T-helper 1 cell treated with Interleukin-12 subunit alpha and Interleukin-12 subunit beta and Interleukin-4 antibody, amounts not matched to agents 30 ng/mL and 1 ng/mL, for 36 hours (primary cell): ENCODE data around the gene GHRL. TPM values are rescaled to one million over a fixed set of nuclear protein-coding genes. Genes with fewer than 3 reads are reported as not detected.
"Not testable (repeated sequence)": the region's sequence is repeated elsewhere in the genome, so short reads cannot be mapped to it uniquely, and the experiment has no call there.

ENCODE experiments used
- intact Hi-C: fragments of 100-400 bp; cut with micrococcal nuclease; formaldehyde crosslinking; loops from one replicate; pipeline ENCODE4 v1.15.1; 2024
- total RNA-seq: library from RNA; stranded (reverse); gene quantifications from 2 replicates; pipeline ENCODE4 v1.2.3, GENCODE V29; 2022

GHRL gene
- total RNA-seq, 1 donor from 2014 or later, result 6.9 TPM

DNA sequence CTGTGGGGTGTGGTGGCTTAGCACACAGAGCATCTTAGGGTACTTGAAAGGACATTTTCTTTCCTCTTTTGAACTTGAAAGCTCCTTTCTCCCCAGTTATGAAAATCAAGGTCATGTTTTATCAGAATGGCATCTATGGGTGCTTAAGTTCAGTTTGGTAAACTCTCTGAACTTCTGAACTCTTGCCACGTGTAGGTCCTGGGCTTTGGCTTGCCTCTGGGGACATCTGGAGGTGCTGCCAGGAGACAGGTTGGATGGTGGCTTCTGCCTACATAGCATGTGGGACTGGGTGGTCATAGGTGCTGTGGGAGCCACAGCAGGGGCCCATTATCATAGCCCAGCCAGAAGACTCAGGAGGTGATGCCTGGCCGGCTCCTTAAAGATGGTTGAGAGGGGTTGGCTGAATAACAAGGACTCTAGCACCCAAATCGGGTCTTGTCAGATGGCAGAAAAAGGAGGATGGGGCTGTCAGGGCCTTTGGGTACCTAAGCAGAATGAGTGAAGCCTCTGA is 15.6 kb downstream of the GHRL start:
- intact Hi-C loops, result no loop called here

DNA sequence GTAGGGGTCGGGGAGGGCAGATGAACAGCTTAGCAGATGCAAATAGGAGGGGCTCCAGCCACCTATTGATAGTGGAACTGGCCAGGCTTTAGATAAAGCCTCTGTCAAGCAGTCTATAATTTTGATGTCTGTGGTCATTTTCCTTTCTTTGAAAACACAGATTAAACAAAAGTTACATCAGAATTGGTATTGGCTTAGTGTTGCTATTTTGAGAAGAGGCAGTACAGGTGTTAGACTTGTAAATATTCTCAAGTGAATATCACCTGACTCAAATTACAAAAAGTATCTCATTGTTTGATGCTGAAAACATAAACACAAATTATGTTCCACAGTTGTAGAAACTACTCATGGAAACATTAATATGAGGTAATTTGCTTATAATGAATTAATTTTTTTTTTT is 18.1 kb downstream of the GHRL start:
- intact Hi-C loops, result no loop called here

DNA sequence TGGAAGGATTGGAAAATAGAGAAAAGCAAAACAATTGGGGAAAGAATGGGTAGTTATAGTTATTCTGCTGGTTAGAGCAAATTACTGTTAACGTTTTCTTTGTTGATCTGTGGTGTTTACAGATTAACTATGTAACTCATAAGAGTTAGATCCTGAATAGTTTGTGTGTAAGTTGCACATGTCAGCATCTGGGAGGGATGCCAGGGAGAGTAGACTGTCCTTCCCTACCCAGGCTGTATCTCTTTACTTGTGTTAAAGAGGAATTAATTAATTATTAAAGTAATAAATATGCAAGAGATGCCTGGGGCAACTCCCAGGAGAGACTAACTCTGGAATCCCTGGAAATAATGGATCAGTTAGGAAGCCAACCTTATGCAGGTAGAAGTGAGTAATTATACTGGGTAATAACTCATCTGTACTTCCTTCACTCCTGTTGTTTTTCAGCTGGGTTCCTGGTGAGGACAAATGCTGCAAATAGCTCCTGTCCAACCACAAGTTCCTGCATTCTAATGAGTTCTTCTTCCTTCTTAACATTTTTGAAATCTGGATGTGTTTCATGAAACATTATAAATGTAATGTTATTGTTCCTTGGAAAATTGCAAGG is 18.9 kb downstream of the GHRL start:
- intact Hi-C loops, result no loop called here

DNA sequence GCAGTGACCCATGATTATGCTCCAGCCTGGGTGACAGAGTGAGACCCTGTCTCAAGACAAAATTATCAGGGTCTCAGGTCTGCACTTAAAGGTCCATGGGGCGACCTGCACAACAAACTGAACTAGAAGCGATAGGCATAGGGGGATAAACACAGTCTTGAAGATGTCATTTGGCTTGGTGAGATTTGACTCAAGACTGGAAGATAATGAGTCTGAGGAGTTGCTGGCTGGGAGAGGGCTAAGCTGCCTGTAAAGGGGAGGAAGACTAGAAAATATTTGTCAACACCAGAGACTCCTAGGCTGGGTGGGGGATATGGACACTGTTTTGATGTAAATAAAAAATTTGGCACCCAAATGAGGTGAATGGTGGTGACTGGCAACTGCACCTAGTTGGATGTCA is 19.8 kb downstream of the GHRL start:
- intact Hi-C loops, result no loop called here

DNA sequence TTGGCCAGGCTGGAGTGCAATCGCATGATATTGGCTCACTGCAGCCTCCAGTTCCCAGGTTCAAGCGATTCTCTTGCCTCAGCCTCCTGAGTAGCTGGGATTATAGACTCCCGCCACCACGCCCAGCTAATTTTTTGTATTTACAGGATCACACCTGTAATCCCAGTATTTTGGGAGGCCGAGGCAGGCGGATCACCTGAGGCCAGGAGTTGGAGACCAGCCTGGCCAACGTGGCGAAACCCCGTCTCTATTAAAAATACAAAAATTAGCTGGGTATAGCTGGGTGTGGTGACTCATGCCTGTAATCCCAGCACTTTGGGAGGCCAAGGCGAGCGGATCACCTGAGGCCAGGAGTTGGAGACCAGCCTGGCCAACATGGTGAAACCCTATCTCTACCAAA is 20.3 kb downstream of the GHRL start:
- intact Hi-C loops, result not testable (repeated sequence)

DNA sequence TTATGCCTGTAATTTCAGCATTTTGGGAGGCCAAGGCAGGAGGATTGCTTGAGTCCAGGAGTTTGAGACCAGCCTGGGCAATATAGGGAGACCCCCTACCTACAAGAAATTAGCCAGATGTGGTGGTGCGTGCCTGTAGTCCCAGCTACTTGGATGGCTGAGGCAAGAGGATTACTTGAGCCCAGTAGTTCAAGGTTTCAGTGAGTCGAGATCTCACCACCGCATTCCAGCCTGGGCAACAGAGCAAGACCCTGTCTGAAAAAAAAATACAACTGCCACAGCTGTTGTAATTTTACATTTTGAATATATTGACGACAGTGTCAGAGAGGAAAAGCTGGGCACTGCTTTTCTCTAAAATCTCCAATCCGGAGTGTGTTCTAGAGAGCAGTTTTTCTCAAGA is 23.3 kb downstream of the GHRL start:
- intact Hi-C loops, result no loop called here

DNA sequence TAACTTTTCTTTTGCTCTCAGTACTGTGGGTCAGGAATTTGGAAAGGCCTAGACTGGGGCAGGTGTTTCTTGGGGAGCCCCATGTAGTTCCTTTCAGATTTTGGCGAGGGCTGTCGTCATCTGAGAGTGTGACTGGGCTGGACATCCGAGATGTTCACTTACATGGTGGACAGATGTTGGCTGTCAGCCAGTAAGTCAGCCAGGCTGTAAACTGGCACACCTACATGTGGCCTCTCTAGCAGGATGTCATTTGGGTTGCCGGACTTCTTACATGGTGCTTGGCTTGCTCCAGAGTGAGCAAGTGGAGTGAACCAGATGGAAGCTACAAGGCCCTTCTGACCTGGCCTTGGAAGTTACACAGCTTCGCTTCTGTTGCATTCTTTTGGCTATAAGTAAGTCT is 23.8 kb downstream of the GHRL start:
- intact Hi-C loops, result no loop called here

DNA sequence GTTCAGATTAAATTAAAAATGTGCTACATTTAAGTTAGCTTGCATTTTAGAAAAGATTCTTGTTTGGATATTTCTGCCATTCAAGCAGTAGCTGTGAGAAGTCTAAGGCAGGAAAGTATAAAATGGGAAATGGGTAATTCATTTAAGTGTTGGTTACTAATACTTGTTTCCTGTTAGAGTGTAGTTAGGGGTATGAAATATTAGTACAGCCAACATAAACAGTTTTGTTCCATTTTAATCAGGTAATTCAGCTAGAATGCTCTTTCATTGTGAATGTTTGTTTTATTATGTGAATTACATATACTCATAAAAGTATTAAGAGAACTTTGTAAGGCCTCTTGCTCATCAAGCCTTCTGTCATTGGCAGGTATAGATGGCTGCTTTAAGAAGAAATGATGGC is 24.6 kb downstream of the GHRL start:
- intact Hi-C loops, result no loop called here

DNA sequence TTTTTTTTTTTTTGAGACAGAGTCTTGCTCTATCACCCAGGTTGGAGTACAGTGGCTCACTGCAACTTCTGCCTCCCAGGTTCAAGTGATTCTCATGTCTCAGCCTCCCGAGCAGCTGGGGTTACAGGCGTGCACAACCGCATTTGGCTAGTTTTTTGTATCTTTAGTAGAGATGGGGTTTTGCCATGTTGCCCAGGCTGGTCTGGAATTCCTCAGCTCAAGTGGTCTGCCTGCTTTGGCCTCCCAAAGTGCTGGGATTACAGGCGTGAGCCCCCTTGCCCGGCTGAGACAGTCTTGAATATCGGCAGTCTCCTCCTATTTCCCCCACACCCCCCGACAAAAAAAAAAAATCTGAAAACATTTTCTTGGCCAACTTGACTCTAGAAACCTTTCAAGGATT is 25.8 kb downstream of the GHRL start:
- intact Hi-C loops, result not testable (repeated sequence)

DNA sequence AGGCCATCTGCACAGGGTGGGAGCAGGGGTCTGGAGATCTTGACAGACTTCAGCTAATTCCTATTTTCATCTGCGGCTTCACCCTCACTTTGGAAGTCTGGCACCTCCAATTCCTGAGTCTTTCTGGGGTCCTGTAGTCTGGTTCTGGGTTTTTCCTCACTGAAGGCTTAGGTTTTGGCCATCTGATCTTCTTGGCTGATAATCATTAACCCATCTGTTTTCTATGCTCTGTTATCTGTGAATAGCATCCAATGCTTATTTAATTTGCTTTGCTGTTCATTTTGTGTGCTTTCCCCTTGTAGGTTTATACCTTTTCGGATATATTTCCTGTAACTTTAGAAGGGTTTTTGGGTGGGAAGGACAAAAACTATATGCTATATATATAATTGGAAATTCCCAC is 26.9 kb downstream of the GHRL start:
- intact Hi-C loops, result loop anchor here (1.0 to 2.0 kb wide), 2 partner anchors 42 to 239 kb away; partner anchors contain the start of gene FANCD2

DNA sequence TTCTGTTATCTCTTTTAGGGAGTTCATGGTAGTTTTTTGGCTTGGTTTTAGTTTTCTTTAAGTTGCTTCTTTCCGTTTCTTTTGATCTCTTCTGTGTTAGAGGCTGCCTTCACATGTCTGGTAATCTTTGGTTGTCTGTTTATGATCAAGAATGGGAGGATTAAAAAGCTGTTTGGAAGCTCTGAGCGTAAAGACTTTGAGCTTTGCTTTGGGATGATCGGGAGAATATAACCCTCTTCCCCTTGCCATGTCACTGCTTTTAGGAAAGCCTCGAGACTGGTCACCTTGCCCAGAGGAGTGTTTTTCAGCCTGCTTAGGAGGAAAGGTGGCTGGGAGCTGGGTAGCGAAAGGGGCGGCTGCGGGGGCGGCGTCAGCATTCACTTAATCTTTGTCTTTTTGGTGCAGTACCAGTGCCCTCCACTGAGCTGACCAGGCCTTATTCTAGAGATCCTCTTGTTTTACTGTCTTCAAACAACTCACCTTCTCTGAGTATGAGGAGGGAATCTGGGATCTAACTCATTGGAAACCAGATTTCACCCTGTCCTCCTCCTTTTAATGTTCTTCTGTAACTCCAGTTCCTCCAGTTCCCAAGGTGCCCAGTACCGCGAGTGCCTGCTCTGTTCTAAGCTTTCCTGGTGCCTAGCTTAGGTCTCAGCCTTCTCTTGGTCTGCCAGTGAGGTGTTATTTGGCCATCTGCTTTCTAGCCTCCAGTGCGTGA is 28.9 kb downstream of the GHRL start:
- intact Hi-C loops, result loop anchor here (1.0 to 5.0 kb wide), 9 partner anchors 16 to 332 kb away; partner anchors contain the start of genes BRK1, CRELD1, EMC3 and FANCD2

DNA sequence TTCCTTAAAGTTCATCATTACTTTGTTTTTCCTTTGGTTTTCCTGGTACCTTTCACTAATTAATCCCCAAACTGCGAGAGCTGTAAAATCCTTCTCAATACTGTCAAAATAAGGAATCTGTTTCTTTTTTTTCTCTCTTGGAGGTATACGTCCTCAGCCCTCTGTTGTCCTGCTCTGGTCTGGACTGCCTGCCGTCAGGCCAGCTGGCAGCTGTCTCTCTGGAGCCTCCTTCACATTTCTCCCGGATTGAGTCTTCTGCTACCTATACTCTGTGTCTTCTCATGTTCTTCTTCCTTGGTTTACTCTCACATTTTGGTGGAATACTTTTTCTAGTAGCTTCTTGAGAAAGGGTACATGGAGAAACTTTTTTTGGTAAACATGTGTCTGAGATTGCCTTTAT is 30.7 kb downstream of the GHRL start:
- intact Hi-C loops, result loop anchor here (5.0 kb wide), 1 partner anchor 330 kb away; the partner anchor contains the start of gene CRELD1

DNA sequence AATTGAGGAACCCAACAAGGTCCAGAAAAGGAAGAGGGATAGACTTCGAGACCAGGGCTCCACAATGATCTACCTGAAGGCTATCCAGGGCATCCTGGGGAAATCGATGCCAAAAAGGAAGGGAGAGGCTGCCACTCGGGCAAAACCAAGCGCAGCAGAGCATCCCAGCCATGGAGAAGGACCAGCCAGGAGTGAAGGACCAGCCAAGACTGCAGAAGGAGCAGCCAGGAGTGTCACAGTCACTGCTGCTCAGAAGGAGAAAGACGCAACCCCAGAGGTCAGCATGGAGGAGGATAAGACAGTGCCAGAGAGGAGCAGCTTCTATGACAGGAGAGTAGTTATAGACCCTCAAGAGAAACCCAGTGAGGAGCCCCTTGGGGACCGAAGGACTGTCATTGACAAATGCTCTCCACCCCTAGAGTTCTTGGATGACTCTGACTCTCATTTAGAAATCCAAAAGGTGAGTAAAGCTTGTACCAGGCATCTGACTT is 32.5 kb downstream of the GHRL start:
- intact Hi-C loops, result loop anchor here (5.0 kb wide), 1 partner anchor 328 kb away; the partner anchor contains the start of gene CRELD1

DNA sequence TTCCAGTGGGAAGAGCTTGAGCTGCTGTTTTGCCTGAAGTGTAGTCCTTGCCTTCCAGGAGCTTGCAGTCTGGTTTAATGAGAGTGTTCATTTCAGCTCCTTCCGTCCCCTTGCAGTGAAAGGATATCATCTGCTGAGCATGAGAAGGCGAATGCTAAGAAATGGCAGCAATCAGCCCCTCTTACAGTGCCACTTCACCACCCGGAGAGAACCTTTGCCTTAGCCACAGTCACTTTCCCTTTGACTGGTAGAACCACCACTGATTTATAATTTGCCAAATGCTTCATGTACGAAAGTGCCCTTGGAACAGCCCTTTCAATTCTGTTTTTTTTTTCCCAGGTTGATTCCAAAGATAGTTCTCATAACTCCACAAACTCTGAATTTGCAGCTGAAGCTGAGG is 32.9 kb downstream of the GHRL start:
- intact Hi-C loops, result loop anchor here (5.0 kb wide), 1 partner anchor 327 kb away; the partner anchor contains the start of gene CRELD1

DNA sequence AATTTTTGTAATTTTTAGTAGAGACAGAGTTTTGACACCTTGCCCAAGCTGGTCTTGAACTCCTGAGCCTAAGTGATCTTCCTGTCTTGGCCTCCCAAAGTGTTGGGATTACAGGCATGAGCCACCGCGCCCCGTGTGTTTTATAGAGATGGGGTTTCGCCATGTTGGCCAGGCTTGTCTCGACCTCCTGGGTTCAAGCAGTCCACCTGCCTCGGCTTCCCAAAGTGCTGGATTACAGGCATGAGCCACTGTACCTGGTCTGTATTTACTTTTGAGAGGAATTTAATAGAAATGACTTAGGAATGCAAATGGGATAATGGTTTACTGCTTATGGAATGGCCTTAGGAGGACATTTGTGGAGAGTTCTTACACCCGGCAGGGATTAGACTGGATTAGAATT is 33.7 kb downstream of the GHRL start:
- intact Hi-C loops, result no loop called here

DNA sequence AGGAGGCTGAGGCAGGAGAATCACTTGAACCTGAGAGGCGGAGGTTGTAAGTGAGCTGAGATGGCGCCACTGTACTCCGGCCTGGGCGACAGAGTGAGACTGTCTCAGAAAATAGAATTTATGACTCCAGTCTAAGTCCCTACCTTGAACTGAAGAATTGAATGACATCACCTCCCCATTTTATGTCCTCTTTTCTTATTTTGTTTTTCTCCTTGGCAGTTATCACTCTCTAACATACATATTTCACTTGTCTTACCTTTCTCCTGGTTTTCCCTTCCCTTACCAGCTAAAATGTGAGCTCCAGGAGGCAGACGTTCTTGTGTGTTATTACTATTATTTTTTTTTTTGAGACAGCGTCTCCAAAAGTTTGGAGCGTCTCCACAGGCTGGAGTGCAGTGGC is 36.9 kb downstream of the GHRL start:
- intact Hi-C loops, result no loop called here

DNA sequence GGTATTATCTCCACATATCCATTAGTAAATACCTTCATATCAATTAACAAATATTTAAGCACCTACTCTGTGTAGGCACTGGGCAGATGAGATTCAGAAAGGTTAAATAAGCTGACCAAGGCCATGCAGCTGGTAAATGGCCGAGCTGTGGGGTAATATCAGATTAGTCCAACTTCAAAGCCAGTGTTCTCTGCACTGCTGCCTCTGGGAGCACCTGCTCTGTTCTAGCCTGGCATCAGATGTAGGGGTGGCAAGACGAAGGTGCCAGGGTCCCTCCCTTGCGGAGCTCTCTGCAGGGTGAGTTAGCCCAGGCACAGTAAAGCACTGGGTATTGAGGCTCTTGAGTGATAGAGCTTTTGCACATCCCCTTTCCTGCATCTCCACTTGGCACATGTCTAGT is 39.0 kb downstream of the GHRL start:
- intact Hi-C loops, result no loop called here

DNA sequence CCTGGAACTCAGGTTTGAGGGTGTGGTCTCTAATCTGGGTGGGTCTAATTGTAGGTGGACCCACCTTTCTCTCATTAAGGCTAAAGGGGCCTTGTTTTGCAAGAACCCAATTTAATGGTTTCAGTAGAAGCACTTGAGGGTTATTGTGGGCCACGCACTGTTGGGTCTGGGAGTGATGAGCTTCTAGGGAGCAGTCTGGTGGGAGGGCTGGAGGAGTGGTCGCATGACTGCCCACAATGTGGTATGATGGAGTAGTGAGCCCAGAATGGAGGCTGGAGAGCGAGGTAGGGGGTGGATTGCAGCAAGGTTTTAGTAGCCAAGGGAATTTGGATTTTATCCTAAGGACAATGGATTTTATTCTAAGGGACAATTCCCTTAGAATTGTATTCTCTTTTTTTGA is 41.7 kb downstream of the GHRL start:
- intact Hi-C loops, result no loop called here

DNA sequence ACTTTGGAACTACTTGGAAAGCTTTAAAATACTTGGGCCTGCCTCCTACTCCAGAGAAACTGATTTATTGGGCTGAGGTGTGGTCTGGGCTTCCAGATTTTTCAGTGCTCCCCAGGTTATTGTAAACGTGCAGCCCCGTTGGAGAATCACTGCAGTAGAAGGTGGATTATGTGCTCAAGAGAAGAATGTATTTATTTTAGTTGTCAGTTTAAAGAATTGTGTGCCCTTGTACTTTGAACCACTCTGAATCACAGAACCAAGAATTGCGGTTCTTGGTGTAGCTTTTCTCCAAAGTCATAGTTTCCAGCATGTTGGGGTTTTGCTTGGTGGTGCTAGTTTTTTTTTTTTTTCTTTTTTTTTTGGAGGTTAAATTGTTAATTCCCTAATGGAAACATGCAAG is 42.9 kb downstream of the GHRL start:
- intact Hi-C loops, result loop anchor here (1.0 to 2.0 kb wide), 4 partner anchors 8 to 853 kb away; partner anchors contain the start of genes MTMR14, RPUSD3 and SETD5

DNA sequence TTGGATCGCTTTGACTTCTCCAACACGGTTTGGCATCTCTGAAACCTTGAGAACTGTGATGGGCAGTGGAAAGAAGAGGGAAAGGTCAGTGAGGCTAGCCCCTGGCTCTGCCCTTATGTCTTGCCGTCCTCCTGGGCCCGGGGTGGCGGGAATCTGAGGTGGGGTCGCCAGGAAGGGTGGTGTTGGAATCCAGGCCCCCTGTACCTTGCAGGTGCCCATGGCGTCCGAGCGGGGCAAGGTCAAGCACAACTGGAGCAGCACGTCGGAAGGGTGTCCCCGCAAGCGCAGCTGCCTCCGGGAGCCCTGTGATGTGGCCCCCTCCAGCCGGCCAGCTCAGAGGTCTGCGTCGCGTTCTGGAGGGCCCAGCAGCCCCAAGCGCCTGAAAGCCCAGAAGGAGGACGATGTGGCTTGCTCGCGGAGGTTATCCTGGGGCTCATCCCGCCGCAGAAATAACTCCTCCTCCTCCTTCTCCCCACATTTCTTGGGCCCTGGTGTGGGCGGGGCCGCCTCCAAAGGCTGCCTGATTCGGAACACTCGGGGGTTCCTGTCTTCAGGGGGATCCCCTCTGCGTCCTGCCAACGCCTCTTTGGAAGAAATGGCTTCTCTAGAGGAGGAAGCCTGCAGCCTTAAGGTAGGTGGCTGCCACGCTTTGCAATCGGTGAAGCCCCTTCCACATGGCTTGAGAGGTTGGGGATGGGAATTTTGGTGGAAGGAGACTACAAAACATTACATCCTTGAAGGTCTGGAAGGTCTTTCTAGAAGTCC is 43.6 kb downstream of the GHRL start:
- intact Hi-C loops, result loop anchor here (1.0 to 2.0 kb wide), 19 partner anchors 15 to 852 kb away; partner anchors contain the start of genes BRK1, BRPF1, CRELD1 and FANCD2
